AML-193 (cell line): ENCODE data around the gene CSTPP1.

ENCODE experiments used
- DNase-seq, 2 experiments: peaks; one replicate each; lab custom pipeline; 2025; lab: John Stamatoyannopoulos, UW

The CSTPP1 gene

GRCh38 chr11:47208628-47209027 is 272.1 kb downstream of the CSTPP1 start:
- no peak for DNase-seq
